K562 (cell line): ENCODE results near the gene CRAT. TPM values are rescaled to one million over a fixed set of nuclear protein-coding genes. Genes with fewer than 3 reads are reported as not detected.

Experiments
- BDP1 ChIP-seq: IDR thresholded peaks from 3 replicates; pipeline ENCODE4 v1.6.1; 2011; ENCODE audit not compliant: insufficient read length, insufficient read depth
- CREB1 ChIP-seq, 2 experiments: sonication (generic) in 1 of 2; formaldehyde crosslinking in 1 of 2; IDR thresholded peaks; 2 replicates each; pipeline versions ENCODE4 v1.6.1 to v1.8.0; 2012 to 2022; ENCODE audit warnings: inconsistent platforms in 1 of 2, mild to moderate bottlenecking in 1 of 2, missing genetic modification reagents in 1 of 2, moderate library complexity in 1 of 2
- DNMT1 ChIP-seq: fragments of 450-650 bp; IDR thresholded peaks from 2 replicates; pipeline ENCODE4 v1.6.1; 2016; ENCODE audit warnings: antibody characterized with exemption, mild to moderate bottlenecking
- E2F5 ChIP-seq: sonication (generic); formaldehyde crosslinking; IDR thresholded peaks from 2 replicates; pipeline ENCODE4 v1.8.0; 2022; ENCODE audit warnings: mild to moderate bottlenecking, missing genetic modification reagents
- E2F6 ChIP-seq, 2 experiments: IDR thresholded peaks; 2 replicates each; pipeline ENCODE4 v1.6.1; 2011; ENCODE audit warnings: borderline replicate concordance in 1 of 2, control low read depth in 1 of 2, low read depth in 1 of 2, low read length in 1 of 2, mild to moderate bottlenecking in 1 of 2, mixed read lengths in 1 of 2, moderate library complexity in 1 of 2; ENCODE audit not compliant: insufficient read depth in 1 of 2, insufficient read length in 1 of 2, poor library complexity in 1 of 2, severe bottlenecking in 1 of 2; ENCODE audit errors: extremely low read depth in 1 of 2
- ESRRA ChIP-seq: fragments of 450-650 bp; IDR thresholded peaks from 2 replicates; pipeline ENCODE4 v1.6.1; 2014; ENCODE audit warnings: low read depth, mild to moderate bottlenecking, moderate library complexity, borderline replicate concordance
- HIVEP1 ChIP-seq: fragments of 250-450 bp; sonication (Bioruptor Pico); IDR thresholded peaks from 2 replicates; pipeline ENCODE4 v1.4.0; 2020; ENCODE audit warnings: mild to moderate bottlenecking
- HMGN3 ChIP-seq: IDR thresholded peaks from 2 replicates; pipeline ENCODE4 v1.6.1; 2011; ENCODE audit warnings: borderline replicate concordance, low read depth, mild to moderate bottlenecking, mixed read lengths, low read length; ENCODE audit not compliant: insufficient read length; ENCODE audit errors: extremely low read depth
- KAT2B ChIP-seq: IDR thresholded peaks from one replicate; pipeline ENCODE4 v1.6.1; 2012; ENCODE audit warnings: low read depth, mild to moderate bottlenecking, control low read depth, inconsistent platforms, low read length, moderate library complexity
- L3MBTL2 ChIP-seq: fragments of 450-650 bp; IDR thresholded peaks from 2 replicates; pipeline ENCODE4 v1.6.1; 2016; ENCODE audit warnings: mild to moderate bottlenecking, moderate library complexity
- MBD2 ChIP-seq: sonication (generic); IDR thresholded peaks from 2 replicates; pipeline ENCODE4 v1.6.1; 2016; ENCODE audit warnings: low read depth, borderline replicate concordance
- RNF219 ChIP-seq: fragments of 250-450 bp; sonication (Bioruptor Pico); IDR thresholded peaks from 2 replicates; pipeline ENCODE4 v1.5.0; 2022; ENCODE audit warnings: mild to moderate bottlenecking
- SREBF1 ChIP-seq: fragments of 150-350 bp; IDR thresholded peaks from 2 replicates; pipeline ENCODE4 v1.6.1; 2014; ENCODE audit warnings: antibody characterized with exemption, low read depth, low read length, borderline replicate concordance
- TCF3 ChIP-seq: sonication (generic); formaldehyde crosslinking; IDR thresholded peaks from 2 replicates; pipeline ENCODE4 v1.4.0; 2020; ENCODE audit warnings: mild to moderate bottlenecking, missing genetic modification reagents
- ZFP36 ChIP-seq: fragments of 150-350 bp; IDR thresholded peaks from 2 replicates; pipeline ENCODE4 v1.6.1; 2018; ENCODE audit warnings: low read length, low read depth; ENCODE audit not compliant: partially characterized antibody
- ZHX1 ChIP-seq: fragments of 150-350 bp; conservative IDR thresholded peaks from 2 replicates; pipeline ENCODE4 v1.6.1; 2014; ENCODE audit warnings: low read length
- ZNF184 ChIP-seq: sonication (generic); formaldehyde crosslinking; IDR thresholded peaks from 2 replicates; pipeline ENCODE4 v1.5.0; 2020; ENCODE audit warnings: missing genetic modification reagents
- ZNF3 ChIP-seq: fragments of 250-450 bp; sonication (Bioruptor Pico); IDR thresholded peaks from 2 replicates; pipeline ENCODE4 v1.5.0; 2021; ENCODE audit warnings: mild to moderate bottlenecking, moderate library complexity
- ZNF668 ChIP-seq: fragments of 250-450 bp; sonication (Bioruptor Pico); IDR thresholded peaks from 2 replicates; pipeline ENCODE4 v1.8.0; 2022; ENCODE audit warnings: mild to moderate bottlenecking, inconsistent platforms
- polyA plus RNA-seq, 8 experiments: library from polyadenylated mRNA; depleted of rRNA in 4 of 8; stranded (reverse) in 5 of 8; unstranded in 3 of 8; fragments of >200 nt; fragmentation: Nextera tagmentation in 2 of 8; fragmentation: Illumina TruSeq in 1 of 8; extraction: Ambion mirVana in 2 of 8; extraction: Trizol in 1 of 8; gene quantifications; 2 replicates each; pipeline versions ENCODE4 v1.2.1 to v1.2.3, GENCODE V29; 2011 to 2014; ENCODE audit warnings: inconsistent platforms in 1 of 8, missing spikeins in 1 of 8
- total RNA-seq, 7 experiments: library from RNA; depleted of rRNA in 6 of 7; stranded (reverse); fragments of >200 nt in 6 of 7; fragmentation: Illumina TruSeq in 2 of 7; extraction: Trizol in 2 of 7; gene quantifications; 2 replicates each; pipeline versions ENCODE4 v1.2.1 to v1.2.3, GENCODE V29; 2011 to 2021; ENCODE audit warnings: low replicate concordance in 1 of 7

The CRAT gene
- total and polyA plus RNA-seq, 9 of the 15 experiments (the other 6 are each of a cell fraction or from before 2014, with no cell fraction given): 0.20 to 13.8 (median 5.4) TPM

GRCh38 chr9:129068990-129069861 lies 41.4 kb downstream of the CRAT start (continued):
- TF ChIP-seq E2F6 (IDR thresholded peaks at IDR 0.05; ENCODE audit: borderline replicate concordance in 1 of 2, extremely low read depth in 1 of 2, insufficient read depth in 1 of 2, insufficient read length in 1 of 2, low read depth in 1 of 2, low read length in 1 of 2, poor library complexity in 1 of 2, severe bottlenecking in 1 of 2) (peak; percentile 99), ZHX1 (no peak), ZNF3 (CRISPR knock-in tag) (no peak), CREB1 (IDR thresholded peaks at IDR 0.05) (peak; percentile 84), CREB1 (CRISPR knock-in tag; IDR thresholded peaks at IDR 0.05) (peak; percentile 77), KAT2B (no peak), ZFP36 (no peak), HIVEP1 (CRISPR knock-in tag) (no peak), RNF219 (CRISPR knock-in tag) (no peak), E2F5 (CRISPR knock-in tag) (peak; percentile 93; the same call in 1 of the 2 replicates), DNMT1 (no peak), ZNF668 (CRISPR knock-in tag) (no peak), L3MBTL2 (peak; percentile 99), MBD2 (peak; percentile 91), TCF3 (CRISPR knock-in tag) (peak; percentile 100), BDP1 (no peak), SREBF1 (peak; percentile 34; the same call in 1 of the 2 replicates), ZNF184 (CRISPR knock-in tag) (no peak), HMGN3 (peak; percentile 100), ESRRA (peak; percentile 97)
